Measurements from ENCODE around the gene SPEN.
"Not testable (repeated sequence)": the region's sequence is repeated elsewhere in the genome, so short reads cannot be mapped to it uniquely, and the experiment has no call there.

The SPEN gene

GRCh38 chr1:15847100-15847892 is at the start of gene SPEN:
Gene SPEN, plus strand, starts transcription at chr1:15847707. Its CDS starts 361 bp downstream, at chr1:15848068.
- DNase-seq: peak; percentile 95

- no peak for DNase-seq
Observed at GRCh38 chr1:15799004-15799867, 48.3 kb upstream of the SPEN start.

GRCh38 chr1:15799928-15800835 is 47.3 kb upstream of the SPEN start:
- DNase-seq: no peak

DNA sequence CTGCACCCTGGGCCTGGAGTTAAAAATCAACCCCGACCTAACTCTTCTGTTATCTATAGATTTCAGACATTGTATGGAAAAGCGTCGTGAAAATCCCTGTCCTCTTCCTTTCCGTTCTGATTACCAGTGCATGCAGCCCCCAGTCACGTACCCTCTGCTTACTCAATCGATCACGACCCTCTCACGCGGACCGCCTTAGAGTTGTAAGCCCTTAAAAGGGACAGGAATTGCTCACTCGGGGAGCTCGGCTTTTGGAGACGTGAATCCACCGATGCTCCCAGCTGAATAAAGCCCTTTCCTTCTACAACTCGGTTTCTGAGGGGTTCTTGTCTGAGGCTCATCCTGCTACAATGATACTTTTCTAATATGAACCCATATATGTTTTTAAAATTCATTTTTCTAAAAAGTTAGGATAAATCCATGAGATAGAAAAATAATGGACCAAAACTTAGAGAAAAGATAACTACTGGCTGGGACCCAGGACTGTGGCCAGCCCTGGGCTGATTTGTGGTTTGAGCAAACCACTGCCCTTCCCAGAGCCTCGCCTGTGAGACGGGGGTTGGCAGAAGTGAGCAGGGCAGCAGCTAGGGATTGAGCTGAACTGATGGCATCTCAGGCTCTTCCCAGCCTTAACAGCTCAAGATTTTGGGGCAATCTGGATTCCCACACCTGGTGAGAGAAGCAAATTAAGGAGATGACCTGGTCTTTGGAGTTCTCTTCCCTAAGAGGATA is 45.1 kb upstream of the SPEN start:
- no peak for DNase-seq

DNA sequence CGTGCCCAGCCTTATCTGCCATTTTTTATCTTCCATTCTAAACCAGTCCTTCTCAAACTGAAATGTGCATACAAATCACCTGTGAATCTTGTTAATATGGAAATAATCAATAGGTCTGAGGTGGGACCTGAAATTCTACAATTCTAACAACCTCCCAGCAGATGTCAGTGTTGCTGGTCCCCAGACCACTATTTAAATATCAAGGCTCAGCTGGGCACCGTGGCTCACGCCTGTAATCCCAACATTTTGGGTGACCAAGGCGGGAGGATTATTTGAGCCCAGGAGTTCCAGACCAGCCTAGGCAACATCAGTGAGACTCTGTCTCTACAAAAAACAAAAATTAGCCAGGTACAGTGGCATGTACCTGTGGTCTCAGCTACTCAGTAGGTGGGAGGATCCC is 44.1 kb upstream of the SPEN start:
- DNase-seq: no peak

- no peak for DNase-seq
Observed at GRCh38 chr1:15804060-15804459, 43.4 kb upstream of the SPEN start.

- no peak for DNase-seq
Observed at GRCh38 chr1:15807121-15807520, 40.4 kb upstream of the SPEN start.

DNA sequence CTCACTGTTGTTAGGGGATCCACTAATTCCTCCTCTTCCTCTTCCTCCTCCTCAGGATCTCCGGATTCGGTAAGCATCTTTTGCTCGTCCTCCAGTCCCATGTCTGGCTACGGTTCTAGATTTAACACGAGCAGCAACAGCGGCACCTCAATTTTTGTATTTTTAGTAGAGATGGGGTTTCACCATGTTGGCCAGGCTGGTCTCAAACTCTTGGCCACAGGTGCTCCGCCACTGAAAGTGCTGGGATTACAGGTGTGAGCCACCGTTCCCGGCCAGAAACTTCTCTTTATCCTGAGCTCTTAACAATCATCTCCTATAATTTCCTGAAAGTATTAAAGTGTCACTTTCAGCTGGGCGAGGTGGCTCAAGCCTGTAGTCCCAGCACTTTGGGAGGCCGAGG is 40.0 kb upstream of the SPEN start, which contains the start of gene UQCRHL:
TSS of gene UQCRHL (minus strand) at position 101 of the 400 bp plus-strand sequence. CDS start at position 101, 0 bp downstream.
- not testable (repeated sequence) for DNase-seq

DNA sequence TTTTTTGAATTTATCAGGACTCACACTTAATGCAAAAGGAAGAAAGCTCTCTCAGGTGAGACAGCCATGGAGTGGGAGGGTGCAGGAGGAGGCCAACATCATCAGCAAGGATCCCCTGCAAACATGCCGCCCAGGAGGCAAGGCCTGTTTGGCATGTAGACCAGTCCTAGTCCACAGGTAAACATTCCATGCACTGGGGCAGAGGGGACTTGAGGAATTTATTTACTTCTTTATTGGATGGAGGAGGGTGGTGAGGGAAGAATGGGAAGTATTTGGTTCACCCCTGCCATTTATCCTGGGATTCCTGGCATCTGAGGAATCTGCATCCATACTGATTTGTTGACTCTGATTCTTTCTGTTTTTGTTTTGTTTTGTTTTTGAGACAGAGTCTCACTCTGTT is 38.6 kb upstream of the SPEN start:
- no peak for DNase-seq

DNA sequence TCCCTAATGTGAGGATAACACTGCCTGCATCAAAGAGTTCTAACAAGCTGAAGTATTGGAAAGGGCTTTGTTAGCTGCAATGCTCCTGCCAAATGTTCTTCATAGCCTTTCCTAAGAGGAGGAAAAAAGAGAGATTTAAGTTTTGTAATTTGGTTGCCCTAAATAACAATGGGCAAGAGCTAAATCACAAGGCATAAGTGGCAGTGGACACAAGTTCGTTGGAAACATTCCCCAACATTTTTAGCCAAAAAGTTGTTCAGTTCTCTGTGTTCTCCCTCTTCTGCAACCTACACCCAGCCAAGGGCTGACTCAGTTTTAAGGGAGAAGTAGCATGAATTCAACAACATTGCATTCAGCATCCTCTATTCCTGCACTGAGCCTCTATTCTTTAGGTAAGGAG is 37.4 kb upstream of the SPEN start:
- DNase-seq: no peak

DNA sequence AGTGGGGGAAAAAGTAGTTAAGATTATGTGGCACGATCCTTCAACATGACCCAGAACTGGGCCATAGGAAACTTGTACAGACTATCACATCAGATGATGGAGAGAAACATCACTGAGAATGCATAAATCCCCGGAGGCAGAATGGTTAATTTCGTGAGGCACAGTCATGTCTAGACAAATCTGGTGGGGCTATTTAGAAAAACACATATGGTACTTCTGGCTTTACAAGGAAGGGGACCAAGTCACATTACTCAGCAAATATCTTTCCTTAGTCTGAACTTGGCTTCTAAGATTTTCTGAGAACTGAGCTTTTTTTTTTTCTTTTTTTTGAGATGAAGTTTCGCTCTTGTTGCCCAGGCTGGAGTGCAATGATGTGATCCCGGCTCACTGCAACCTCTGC is 30.8 kb upstream of the SPEN start:
- peak; percentile 15 for DNase-seq

GRCh38 chr1:15820478-15820877 is 27.0 kb upstream of the SPEN start:
- DNase-seq: no peak

- DNase-seq: no peak
Observed at GRCh38 chr1:15825800-15826199, 21.7 kb upstream of the SPEN start.

GRCh38 chr1:15826810-15827507 is 20.5 kb upstream of the SPEN start:
- no peak for DNase-seq

DNA sequence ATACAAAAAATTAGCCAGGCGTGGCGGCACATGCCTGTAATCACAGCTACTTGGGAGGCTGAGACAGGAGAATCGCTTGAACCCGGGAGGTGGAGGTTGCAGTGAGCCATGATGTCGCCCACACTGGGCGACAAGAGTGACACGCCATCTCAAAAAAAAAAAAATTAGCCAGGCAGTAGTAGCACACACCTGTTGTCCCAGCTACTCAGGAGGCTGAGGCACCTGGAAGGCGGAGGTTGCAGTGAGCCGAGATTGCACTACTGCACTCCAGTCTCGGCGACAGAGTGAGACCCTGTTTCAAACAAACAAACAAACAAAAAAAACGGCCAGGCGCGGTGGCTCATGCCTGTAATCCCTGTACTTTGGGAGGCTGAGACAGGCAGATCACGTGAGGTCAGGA is 19.9 kb upstream of the SPEN start:
- not testable (repeated sequence) for DNase-seq

- not testable (repeated sequence) for DNase-seq
Observed at GRCh38 chr1:15828931-15829330, 18.6 kb upstream of the SPEN start.

- no peak for DNase-seq
Observed at GRCh38 chr1:15830258-15830657, 17.2 kb upstream of the SPEN start.

- DNase-seq: peak; percentile 83
Observed at GRCh38 chr1:15833069-15833679, 14.3 kb upstream of the SPEN start.

- DNase-seq: no peak
Observed at GRCh38 chr1:15833842-15834405, 13.6 kb upstream of the SPEN start.

- DNase-seq: peak; percentile 92
Observed at GRCh38 chr1:15834406-15835204, 12.9 kb upstream of the SPEN start.

Measured in NCI-H2171 (cell line).